Measurements from ENCODE around the gene YTHDF1.

DNA sequence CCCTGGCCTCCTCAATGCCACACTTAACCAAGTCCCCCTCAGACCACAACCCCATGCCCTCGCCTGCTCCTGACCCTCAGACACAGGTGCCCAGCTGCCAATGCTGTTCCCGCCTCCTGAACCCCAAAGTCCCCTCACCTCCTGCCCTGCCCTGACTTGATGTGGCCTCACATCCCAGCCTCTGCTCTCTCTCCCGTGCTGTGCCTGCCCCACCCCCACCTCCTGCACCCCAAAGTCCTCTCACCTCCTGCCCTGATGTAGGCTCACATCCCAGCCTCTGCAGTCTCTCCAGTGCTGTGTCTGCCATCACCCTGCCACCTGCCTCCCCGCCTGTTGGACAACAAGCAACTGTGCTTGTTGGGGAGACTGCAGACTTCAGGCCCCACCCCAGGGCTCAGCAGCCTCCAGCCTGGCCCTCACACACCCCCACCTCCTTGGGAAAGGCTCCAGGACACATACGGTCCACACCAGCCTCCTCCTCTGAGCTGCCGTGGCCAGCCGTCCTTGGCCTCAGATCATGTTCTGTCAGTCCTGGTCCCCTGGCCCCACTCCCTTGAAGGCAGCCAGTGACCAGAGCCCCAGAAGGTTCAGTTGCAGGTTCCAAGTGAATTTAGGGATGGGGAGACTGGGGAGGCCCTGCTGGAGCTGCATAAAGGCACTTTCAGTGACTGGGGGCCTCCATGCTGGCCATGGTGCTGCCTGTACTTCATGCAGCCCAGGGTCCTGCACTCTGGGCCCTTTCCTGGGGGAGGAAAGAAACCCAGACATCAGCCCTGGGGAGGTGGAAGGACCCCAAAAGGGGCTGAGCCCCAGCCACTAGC is 28.4 kb downstream of the YTHDF1 start:
- TF ChIP-seq YY1 (IDR thresholded peaks at IDR 0.05; ENCODE audit: insufficient read depth, insufficient read length) (no peak), ZNF274 (IDR thresholded peaks at IDR 0.05; ENCODE audit: low read depth, low read length) (no peak), SUZ12 (IDR thresholded peaks at IDR 0.05; ENCODE audit: extremely low read depth, insufficient read depth, insufficient read length) (no peak)

Data from NT2/D1 (cell line).